Cardiac fibroblast (primary cell): ENCODE data around the gene MOV10L1.

Experiments
- DNase-seq, 2 donors: peaks; one replicate each; pipeline versions ENCODE4 v3.0.0 to v3.0.0-alpha.2; 2010; ENCODE audit warnings: low read depth in 2 of 2
- H3K4me3 ChIP-seq, 2 donors: replicated peaks in 1 of 2; 1 replicate in 1 of 2; 2 replicates in 1 of 2; pipeline ENCODE4 v1.5.1; 2011; ENCODE audit warnings: low read depth in 2 of 2, low read length in 2 of 2, mild to moderate bottlenecking in 2 of 2, moderate library complexity in 1 of 2
- CTCF ChIP-seq: IDR thresholded peaks from one replicate; pipeline ENCODE4 v1.5.1; 2011; ENCODE audit warnings: low read depth, mild to moderate bottlenecking, low read length, inconsistent platforms

The MOV10L1 gene

GRCh38 chr22:50072714-50073538 is 16.9 kb upstream of the MOV10L1 start:
- no peak for DNase-seq
- TF ChIP-seq CTCF, result no peak

GRCh38 chr22:50074056-50074455 is 15.8 kb upstream of the MOV10L1 start:
- DNase-seq, result no peak
- H3K4me3 ChIP-seq, result no peak overlapping the region
- TF ChIP-seq CTCF, result no peak

More at GRCh38 chr22:50072714-50073538, 16.9 kb upstream of the MOV10L1 start:
- H3K4me3 ChIP-seq, result no peak overlapping the region

DNA sequence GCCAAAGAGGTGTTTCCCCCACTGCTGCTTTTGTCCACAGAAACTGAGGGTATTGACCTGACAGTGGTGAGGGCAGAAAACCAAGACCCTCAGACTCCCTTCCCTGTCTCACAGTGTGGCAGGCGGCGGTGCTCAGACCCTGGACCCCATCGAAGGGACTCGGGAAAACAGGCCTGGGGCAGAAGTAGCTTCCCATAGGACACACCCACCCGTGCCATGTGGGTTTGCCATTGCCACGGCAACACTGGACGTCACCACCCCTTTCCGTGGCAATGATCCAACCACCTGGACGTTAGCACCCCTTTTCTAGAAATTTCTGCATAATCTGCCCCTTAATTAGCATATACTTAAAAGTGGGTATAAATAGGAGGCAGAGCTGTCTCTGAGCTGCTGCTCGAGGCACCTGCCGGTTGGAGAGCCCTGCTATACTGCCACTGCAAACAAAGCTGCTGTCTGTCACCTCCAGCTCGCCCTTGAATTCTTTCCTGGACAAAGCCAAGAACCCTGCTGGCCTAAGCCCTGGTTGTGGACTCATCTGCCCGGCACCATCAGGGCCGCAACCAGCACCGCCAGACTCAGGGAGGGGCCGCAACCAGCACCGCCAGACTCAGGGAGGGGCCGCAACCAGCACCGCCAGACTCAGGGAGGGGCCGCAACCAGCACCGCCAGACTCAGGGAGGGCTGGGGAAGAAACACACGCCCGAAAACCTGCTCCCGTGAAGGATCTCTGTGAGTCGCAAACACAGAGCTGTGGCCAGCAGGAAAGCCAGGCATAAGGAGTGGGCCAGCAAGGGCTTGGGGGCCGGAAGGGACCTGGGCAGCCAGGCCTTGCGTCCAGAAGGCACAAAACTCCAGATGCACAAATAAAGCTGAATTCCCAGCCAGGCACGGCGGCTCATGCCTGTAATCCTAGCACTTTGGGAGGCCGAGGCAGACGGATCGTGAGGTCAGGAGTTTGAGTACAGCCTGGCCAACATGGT is 15.0 kb upstream of the MOV10L1 start:
- H3K4me3 ChIP-seq, result no peak overlapping the region
- no peak for TF ChIP-seq CTCF
- no peak for DNase-seq

- no peak for DNase-seq
- H3K4me3 ChIP-seq, result no peak overlapping the region
- no peak for TF ChIP-seq CTCF
Measured at GRCh38 chr22:50076646-50077535, 12.9 kb upstream of the MOV10L1 start.

DNA sequence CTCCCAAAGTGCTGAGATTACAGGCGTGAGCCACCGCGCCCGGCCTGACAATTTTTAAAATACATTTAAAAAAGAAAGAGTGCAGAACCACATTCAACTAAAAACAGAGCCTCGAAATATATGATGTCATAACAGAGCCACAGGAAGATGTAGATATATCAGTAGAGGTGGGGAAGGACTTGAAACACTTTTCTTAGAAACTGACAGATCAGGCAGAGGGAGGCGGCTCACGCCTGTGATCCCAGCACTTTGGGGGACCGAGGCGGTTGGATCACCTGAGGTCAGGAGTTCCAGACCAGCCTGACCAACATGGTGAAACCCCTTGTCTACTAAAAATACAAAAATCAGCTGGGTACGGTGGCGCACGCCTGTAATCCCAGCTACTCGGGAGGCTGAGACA is 11.6 kb upstream of the MOV10L1 start:
- no peak for DNase-seq
- H3K4me3 ChIP-seq, result no peak overlapping the region
- TF ChIP-seq CTCF, result no peak

DNA sequence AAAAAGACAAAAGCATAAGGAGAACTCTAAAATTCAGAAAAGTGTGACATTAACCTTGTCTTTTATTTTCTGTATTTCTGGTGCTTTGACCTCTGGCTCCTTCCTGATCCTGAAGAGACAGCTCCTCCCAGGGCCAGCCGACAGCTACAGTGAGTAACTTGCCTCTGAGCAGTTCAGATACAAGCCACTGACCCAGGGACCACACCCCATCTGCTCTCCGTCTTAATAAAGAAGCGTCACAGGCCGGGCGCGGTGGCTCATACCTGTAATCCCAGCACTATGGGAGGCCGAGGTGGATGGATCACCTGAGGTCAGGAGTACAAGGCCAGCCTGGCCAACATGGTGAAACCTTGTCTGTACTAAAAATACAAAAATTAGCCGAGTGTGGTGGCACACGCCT is 11.0 kb upstream of the MOV10L1 start:
- DNase-seq, result no peak
- no peak for TF ChIP-seq CTCF
- H3K4me3 ChIP-seq, result no peak overlapping the region
